HG03135 (cell line): ENCODE measurements around the gene PTGDS.

ENCODE experiments used
- ATAC-seq: cut with Tn5 transposase; IDR thresholded peaks from one replicate; pipeline ENCODE4 v1.9.1; 2021; ENCODE audit warnings: mild to moderate bottlenecking, moderate library complexity; ENCODE audit not compliant: unreplicated experiment

Gene PTGDS

GRCh38 chr9:136972335-136972734 lies 5.0 kb upstream of the PTGDS start:
- ATAC-seq: no peak

GRCh38 chr9:136972743-136973142 lies 4.6 kb upstream of the PTGDS start:
- ATAC-seq: no peak

DNA sequence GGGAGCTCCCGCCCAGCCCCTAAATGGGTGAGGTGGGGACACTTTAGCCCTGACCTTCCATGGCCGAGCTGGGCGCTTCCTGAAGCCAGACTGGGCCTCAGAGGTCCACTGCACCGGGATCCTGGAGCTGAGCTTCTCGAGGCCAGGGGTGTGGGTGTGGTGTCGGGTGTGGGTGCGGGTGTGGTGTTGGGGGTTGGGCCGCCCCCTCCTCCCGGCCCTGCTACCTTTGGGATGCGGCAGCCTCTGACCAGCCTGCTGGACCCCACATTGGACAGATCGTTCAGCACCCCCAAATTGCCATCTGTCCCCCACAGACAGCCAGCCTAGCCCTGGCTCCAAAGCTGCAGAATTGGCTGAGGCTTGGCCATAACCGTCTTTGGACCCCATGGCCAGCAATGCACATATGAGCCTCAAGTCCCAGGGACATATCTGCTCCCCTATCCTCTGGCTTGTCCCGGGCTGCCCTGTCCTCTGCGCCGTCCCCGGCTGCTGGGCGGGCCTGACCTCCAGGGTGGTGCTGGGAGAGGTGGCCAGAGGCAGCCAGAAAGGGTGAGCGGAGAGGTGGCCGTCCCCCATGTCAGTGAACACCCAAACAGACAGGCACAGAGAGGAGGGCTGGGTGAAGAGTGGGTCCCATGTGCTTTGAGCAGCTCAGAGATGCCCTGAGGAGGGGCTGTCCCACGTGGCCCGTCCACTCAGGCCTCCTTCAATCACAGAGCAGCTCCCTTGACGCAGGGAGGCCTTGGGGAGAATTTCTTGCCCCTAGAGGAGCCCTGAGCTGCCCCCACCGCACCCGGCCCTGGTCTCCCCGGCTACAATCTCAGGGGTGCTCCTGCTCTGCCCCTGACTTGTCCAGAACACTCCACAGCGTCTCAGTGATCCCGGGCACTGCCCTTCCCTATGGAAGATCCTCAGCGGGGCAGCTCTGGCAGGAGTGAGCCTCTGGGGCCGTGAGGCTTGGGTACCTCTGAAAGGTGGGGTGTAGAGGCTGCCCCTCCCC lies 3.4 kb upstream of the PTGDS start:
- no peak for ATAC-seq

DNA sequence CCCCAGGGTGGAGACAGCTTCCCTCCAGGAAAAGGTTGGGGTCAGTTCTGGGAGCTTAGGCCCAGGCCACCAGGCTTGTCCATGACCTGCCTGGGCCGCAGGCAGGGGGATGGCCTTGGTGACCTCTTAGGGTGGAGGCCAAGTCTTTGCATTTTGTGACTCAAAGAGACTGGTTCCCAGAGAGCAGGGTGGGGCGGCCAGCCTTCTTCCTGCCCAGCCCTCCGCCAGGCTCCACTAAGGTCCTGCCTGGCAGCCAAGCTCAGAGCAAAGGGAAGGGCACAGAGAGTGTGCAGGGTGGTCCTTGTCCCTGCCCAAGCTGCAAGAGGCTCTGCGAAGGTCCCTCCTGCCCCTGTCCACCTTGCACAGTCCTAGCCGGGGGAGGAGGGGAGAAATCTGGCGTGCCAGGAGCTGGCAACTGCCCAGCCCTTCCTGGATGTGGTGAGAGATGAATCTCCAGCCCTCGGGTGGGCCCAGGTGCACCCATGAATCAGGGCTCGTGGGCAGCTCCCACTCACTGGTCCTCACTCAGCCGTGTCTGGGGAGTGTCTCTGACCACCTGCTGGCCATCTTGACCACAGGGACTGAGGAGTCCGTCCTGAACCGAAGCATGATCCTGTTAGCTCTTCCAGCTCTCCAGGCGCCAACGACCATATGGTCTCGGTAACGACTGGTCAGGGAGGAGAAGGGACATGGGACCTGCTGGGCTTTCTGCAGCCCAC lies 2.3 kb upstream of the PTGDS start:
- no peak for ATAC-seq

GRCh38 chr9:136975644-136976043 lies 1.7 kb upstream of the PTGDS start:
- ATAC-seq: no peak

DNA sequence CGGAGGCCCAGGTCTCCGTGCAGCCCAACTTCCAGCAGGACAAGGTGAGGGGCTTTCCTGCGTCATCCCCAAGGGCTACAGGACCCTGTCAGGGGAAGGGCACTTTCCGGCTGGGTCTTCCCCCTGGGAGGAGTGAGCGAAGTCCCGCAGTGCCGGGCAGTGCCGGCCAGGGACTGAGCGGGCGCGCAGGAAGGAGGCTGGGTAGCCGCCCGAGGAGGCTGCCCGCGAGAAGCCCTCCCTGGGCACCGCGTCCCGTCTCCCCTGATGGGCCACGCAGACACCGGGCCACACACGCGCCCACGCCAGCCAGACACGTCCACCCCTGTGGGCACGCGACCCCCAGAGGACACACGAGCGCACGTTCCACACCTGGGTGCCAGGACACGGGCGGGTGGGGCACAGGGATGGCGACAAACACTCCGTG lies 357 bp downstream of the PTGDS start:
- no peak for ATAC-seq

DNA sequence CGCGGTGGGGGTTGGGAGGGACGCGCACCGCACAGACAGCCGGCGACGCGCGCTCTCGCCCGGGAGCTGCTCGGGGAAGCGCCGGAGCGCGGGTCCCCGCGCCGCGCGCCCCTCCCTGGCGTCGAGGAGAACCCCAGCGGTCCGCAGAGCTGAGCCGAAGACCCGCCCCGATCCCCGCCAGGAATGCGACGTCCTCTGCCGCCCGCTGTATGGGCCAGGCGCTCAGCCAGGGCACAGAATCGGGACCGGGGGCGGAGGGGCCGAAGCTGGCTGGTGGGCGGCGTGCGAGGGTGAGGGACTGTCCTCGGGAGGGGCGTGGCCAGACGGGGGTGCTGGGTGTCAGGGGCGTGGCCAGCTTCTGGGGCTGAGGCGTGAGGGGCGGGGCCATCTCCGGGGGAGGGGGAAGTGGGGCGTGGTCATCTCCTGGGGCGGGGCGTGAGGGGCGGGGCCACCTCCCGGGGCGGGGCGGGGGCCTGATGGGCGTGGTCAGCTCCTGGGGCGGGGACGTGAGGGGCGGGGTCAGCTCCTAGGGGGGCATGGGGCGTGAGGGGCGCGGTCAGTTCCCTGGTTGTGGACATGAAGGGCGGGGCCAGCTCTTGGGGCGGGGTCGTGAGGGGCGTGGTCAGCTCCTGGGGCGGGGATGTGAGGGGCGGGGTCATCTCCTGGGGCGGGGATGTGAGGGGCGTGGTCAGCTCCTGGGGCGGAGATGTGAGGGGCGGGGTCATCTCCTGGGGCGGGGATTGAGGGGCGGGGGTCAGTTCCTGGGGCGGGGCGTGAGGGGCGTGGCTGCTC lies 965 bp downstream of the PTGDS start:
- ATAC-seq: no peak

DNA sequence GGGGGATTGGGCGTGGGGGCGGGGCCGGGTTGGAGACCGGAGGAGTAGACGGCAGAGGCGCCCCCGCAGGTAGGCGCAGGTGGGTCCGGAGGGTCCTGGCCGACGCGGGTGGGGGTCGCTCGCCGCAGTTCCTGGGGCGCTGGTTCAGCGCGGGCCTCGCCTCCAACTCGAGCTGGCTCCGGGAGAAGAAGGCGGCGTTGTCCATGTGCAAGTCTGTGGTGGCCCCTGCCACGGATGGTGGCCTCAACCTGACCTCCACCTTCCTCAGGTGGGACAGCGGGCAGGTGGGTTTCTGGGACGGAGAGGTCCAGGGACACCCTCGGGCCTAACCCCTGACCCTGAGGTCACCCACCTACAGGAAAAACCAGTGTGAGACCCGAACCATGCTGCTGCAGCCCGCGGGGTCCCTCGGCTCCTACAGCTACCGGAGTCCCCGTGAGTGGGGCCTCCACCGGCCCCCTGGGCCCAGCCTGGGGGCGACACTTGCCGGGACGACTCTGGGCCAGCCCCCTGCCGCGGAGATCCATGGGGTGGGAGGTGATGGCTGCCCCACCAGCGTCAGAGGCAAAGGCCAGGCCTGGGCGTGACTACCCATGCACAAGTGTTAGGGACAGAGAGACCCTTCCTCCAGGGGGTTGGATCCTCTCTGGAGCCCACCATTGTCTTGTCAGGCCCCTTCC lies 1.7 kb downstream of the PTGDS start:
- ATAC-seq: no peak

GRCh38 chr9:136979769-136980587 lies 2.7 kb downstream of the PTGDS start:
- ATAC-seq: no peak

DNA sequence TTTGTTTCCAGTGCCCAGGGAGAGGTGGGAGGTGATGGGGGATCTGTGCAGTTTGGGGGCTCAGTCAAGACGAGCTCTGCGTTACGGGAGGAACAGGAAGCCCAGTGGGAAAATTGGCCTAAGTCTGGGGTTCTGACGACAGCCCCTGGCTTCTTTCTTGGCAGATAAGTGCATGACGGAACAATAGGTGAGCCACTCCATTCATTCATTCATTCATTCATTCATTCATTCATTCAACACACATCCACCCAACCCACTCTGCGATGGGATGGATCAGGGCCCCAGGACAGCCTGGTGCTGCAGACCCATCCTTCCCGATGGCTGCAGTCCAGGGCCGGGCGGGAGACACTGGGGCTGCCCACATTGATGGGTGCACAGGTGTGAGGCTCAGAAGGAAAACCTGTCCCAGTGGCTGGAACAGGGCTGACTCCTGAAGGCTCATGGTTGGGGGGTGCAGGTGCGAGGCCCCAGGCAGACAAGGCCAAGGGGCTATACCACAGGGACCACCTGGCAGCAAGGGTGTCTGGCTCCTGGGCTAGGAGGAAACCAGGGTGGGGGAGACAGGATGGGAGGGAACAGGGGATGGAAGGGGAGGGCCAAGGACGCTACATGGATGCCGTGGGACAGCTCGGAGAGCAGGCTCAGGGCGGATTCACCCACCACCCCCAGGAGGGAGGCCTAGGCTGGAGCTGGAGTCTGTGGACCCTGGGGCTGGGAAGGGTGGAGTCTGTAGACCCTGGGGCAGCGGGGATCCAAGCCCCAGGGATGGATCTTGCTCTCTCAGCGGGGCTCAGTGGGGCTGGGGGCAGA lies 3.6 kb downstream of the PTGDS start:
- ATAC-seq: no peak

- no peak for ATAC-seq
Observed at GRCh38 chr9:136981588-136982231, 4.4 kb downstream of the PTGDS start.

DNA sequence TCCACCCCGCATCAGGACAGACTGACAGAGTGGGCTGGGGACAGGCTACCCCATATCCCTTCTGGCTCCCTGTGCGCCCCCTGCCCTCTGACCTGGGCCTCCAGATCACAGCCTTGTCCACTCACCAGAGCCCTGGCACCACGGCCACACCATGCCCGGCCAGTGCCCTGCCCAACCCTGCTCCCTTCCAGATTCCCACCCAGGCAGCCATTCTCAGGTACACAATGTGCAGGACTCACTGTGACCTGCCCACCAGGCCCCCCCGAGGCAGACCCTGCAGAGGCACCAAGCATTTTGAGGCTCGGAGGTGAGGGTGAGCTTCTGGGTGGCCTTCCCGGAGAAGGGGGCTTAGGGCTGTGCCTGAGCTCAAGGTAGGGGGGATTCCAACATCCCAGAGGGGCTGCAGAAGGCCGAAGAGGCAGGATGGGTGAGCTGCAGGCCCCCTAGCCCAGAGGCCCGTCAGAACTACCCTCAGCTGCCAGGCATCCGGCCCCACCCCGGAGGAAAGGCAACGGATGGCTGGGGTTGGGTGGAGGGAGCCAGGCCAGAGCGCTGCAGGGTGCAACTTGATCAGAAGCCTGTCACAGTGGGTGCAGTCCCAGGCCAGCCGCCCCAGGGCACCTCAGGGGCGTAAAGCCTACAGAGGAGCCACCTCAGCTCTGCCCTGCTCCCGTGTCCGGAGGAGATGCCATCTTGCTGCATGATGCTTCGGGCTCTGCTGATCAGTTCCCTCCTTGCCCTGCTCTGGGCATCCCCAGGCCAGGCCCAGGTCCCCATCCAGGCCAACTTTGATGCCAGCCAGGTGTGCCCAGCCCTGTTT lies 5.1 kb downstream of the PTGDS start, which contains the start of gene LCNL1:
Gene LCNL1 (plus strand): TSS at position 762 of the 820 bp plus-strand sequence. CDS start 594 bp downstream, outside the sequence.
- ATAC-seq: no peak

DNA sequence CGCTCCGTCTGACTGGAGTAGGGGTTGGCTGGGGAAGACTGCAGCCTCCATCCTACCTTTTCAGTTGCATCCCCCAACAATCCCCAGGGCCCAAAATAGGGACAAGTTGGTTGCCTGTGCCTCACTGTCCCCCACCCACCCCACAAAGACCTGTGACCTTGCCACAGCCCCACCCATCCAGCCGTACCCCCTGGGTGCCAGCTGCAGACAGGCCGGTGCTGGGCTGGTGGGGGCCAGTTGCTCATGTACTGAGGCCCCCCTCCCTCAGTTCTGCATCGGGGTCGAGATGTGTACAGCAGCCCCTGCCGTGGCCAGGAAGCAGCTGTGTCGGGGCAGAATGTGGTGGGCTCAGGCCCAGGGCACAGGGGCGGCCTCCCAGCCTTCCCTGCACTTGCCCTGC lies 5.9 kb downstream of the PTGDS start:
- ATAC-seq: no peak

- no peak for ATAC-seq
Observed at GRCh38 chr9:136983656-136984314, 6.5 kb downstream of the PTGDS start.

- ATAC-seq: no peak
Observed at GRCh38 chr9:136984464-136985026, 7.2 kb downstream of the PTGDS start.

- ATAC-seq: no peak
Observed at GRCh38 chr9:136985027-136985602, 7.8 kb downstream of the PTGDS start.
